ENCODE results near the gene SIX1. TPM values are rescaled to one million over a fixed set of nuclear protein-coding genes. Genes with fewer than 3 reads are reported as not detected.

The SIX1 gene
- total RNA-seq, 4 donors from 2014 or later = 7.1 TPM; not detected in 3

GRCh38 chr14:60630129-60630528, 19.1 kb downstream of the SIX1 start:
- Histone ChIP-seq H3K36me3 (no peaks in the 10 kb centered on the region), H3K4me1 (no peaks in the 10 kb centered on the region), H3K27ac (no peak overlapping the region), H3K4me3 (no peak overlapping the region), H3K27me3 (no peaks in the 10 kb centered on the region), H3K9me3 (no peaks in the 10 kb centered on the region)
- intact Hi-C loops (cut with DNase I; ENCODE audit: low total_unique reads) = no loop called here
- TF ChIP-seq POLR2A (IDR thresholded peaks at IDR 0.05) (no peak), CTCF (IDR thresholded peaks at IDR 0.05) (no peak)
- DNase-seq = no peak

- TF ChIP-seq POLR2A (IDR thresholded peaks at IDR 0.05) (no peak), CTCF (IDR thresholded peaks at IDR 0.05) (no peak)
- H3K36me3 ChIP-seq = no peaks in the 10 kb centered on the region
- H3K27ac ChIP-seq = no peak overlapping the region
- H3K4me1 ChIP-seq = no peaks in the 10 kb centered on the region
- H3K4me3 ChIP-seq = no peak overlapping the region
- H3K9me3 ChIP-seq = no peaks in the 10 kb centered on the region
- intact Hi-C loops (cut with DNase I; ENCODE audit: low total_unique reads) = loop anchor here (10.0 kb wide), 1 partner anchor 396 kb away; no protein-coding TSS in a partner anchor
- no peaks in the 10 kb centered on the region for H3K27me3 ChIP-seq
- no peak for DNase-seq
Measured at GRCh38 chr14:60628892-60629291, 20.4 kb downstream of the SIX1 start.

GRCh38 chr14:60622917-60623257, 26.4 kb downstream of the SIX1 start:
- H3K27me3 ChIP-seq = no peaks in the 10 kb centered on the region
- H3K4me1 ChIP-seq = no peaks in the 10 kb centered on the region
- TF ChIP-seq POLR2A (IDR thresholded peaks at IDR 0.05) (no peak), CTCF (IDR thresholded peaks at IDR 0.05) (no peak)
- intact Hi-C loops (cut with DNase I; ENCODE audit: low total_unique reads) = loop anchor here (10.0 kb wide), 1 partner anchor 402 kb away; no protein-coding TSS in a partner anchor
- no peak for DNase-seq
- H3K9me3 ChIP-seq = no peaks in the 10 kb centered on the region
- no peak overlapping the region for H3K4me3 ChIP-seq
- H3K27ac ChIP-seq = no peak overlapping the region
- no peaks in the 10 kb centered on the region for H3K36me3 ChIP-seq

GRCh38 chr14:60622210-60622916, 26.9 kb downstream of the SIX1 start:
- Histone ChIP-seq H3K27ac (no peak overlapping the region), H3K36me3 (no peaks in the 10 kb centered on the region), H3K4me1 (no peaks in the 10 kb centered on the region), H3K9me3 (no peaks in the 10 kb centered on the region), H3K27me3 (no peaks in the 10 kb centered on the region), H3K4me3 (no peak overlapping the region)
- DNase-seq = no peak
- intact Hi-C loops (cut with DNase I; ENCODE audit: low total_unique reads) = loop anchor here (10.0 kb wide), 1 partner anchor 402 kb away; no protein-coding TSS in a partner anchor
- TF ChIP-seq CTCF (IDR thresholded peaks at IDR 0.05) (no peak), POLR2A (IDR thresholded peaks at IDR 0.05) (no peak)

GRCh38 chr14:60621386-60621785, 27.9 kb downstream of the SIX1 start:
- intact Hi-C loops (cut with DNase I; ENCODE audit: low total_unique reads) = loop anchor here (10.0 kb wide), 1 partner anchor 403 kb away; no protein-coding TSS in a partner anchor
- TF ChIP-seq CTCF (IDR thresholded peaks at IDR 0.05) (no peak), POLR2A (IDR thresholded peaks at IDR 0.05) (no peak)

More at GRCh38 chr14:60621386-60621785, 27.9 kb downstream of the SIX1 start:
- Histone ChIP-seq H3K4me1 (no peaks in the 10 kb centered on the region), H3K9me3 (no peaks in the 10 kb centered on the region), H3K36me3 (no peaks in the 10 kb centered on the region), H3K27me3 (no peaks in the 10 kb centered on the region), H3K4me3 (no peak overlapping the region), H3K27ac (no peak overlapping the region)
- no peak for DNase-seq
